CD4-positive, alpha-beta T cell treated with Interleukin-4 for 4 hours (primary cell): ENCODE results near the gene PHLPP1.
"Not testable (repeated sequence)": the region's sequence is repeated elsewhere in the genome, so short reads cannot be mapped to it uniquely, and the experiment has no call there.

Source experiments
- DNase-seq: peaks from one replicate; pipeline ENCODE4 v3.0.0-alpha.2; 2020

PHLPP1 gene

GRCh38 chr18:62717925-62718800 lies 2.8 kb downstream of the PHLPP1 start:
- no peak for DNase-seq

- no peak for DNase-seq
Observed at GRCh38 chr18:62720048-62720447, 4.7 kb downstream of the PHLPP1 start.

DNA sequence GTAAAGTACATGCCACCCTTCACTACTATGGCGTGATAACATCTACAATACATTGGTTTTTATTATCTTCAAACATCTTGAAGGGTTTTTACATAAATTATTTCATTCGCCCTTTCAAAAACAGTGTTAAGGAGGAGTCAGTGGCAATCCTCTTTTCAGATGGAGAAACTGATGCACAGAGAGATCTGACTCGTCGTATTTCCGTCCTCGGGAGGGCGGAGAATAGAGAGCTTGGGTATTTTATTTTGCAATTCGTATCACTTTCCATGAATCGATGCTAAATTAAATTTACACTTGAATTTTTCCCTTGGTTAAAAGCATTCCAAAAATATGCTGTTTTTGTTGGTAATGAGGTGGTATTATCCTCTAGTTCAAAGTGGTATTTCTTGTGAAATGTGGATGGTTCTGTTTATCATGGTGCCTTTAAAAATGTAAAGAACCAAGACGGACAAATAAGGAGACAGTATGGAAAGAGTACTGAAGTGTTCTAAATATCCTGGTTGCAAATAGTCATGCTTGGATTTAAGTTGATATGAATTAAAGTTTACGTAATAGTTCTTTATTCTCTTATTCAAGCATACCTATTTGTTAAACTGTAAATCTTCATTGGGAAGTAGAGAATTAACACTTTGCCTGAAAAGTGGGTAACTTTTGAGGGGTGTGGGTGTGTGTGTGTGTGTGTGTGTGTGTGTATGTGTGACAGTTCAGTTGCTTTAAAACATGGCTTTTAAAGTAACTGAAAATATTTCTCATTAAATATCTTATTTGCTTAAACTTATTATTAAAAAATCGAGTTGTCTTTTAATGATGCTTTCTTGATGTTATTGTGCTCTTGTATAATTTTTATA lies 5.6 kb downstream of the PHLPP1 start:
- DNase-seq = no peak

DNA sequence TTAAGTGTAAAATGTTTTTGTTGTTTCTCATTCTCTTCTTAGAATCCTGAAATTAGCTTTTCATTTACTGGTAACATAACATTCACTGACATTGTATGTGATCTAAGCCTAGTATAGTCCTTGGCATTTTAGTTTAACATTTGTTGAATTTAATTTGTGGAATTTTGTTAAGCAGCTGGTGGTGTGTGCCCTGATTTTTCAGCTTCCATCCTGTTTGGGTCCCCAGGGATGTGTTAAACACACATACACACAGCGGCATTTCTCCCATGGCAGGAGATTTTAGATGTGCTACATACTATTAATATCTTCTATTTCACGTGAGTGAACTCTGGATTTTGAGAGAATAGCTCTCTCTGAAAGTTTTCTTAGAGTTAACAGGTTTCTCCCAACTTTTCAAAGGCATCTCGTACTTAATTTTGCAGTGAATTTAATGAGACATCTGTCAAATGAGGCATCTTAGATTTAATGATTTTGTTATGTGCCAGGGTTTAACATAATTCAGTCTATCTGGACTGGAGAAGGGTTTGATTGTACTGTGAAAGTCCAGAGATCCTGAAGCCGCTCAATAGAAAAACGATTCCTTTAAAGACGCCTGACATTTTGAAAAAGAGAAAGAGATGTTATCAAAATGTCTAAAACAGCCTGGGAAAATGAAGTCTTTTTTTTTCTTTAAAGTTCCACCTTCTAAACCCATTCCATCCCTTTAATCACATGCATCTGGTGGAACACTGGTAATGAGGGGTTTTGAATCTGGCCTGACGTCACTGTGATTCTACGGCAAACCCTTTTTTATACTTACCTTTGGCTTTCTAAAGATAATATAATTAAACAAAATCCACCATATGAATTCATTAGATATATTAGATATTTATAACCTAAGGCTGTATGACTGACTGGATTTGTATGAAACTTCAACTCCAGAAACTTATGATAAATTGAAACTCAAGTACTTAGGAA lies 6.8 kb downstream of the PHLPP1 start:
- DNase-seq = no peak

- no peak for DNase-seq
Observed at GRCh38 chr18:62723666-62724281, 8.4 kb downstream of the PHLPP1 start.

- DNase-seq = no peak
Observed at GRCh38 chr18:62725896-62726295, 10.6 kb downstream of the PHLPP1 start.

- no peak for DNase-seq
Observed at GRCh38 chr18:62728254-62728653, 12.9 kb downstream of the PHLPP1 start.

DNA sequence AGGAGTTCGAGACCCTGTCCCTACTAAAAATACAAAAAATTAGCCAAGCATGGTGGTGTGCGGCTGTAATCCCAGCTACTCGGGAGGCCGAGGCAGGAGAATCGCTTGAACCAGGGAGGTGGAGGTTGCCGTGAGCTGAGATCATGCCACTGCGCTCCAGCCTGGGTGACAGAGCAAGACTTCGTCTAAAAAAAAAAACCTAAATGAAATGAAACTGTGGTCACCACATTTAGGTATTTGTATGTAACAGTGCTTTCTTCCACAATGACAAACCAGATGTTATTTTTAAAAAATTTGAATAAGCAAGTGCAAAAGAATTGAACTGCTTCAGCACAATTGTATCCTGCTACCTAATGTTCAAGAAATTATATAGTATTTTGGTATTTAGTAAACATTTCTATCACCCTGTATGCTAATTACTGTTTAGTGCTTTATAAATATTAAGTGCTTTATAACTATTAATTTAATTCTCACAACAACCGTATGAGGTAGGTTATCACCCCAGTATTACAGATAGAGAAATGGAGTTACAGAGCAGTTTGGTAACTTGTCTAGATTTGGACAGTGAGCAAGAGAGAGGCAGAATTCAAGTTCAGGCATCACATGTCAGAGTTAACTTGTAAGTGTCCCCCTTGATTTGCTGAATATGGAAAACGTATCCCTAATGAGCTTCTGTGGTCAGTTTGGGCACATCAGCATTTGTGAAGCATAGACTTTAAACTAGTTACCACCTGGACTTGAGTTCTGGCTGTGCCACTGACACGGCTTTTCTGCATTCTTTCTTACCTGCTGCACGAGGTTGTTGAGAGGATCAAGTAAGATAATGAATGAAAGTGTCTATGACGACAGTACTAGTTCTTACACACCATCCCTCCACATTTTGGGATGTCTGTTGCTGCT lies 14.4 kb downstream of the PHLPP1 start:
- DNase-seq = no peak

DNA sequence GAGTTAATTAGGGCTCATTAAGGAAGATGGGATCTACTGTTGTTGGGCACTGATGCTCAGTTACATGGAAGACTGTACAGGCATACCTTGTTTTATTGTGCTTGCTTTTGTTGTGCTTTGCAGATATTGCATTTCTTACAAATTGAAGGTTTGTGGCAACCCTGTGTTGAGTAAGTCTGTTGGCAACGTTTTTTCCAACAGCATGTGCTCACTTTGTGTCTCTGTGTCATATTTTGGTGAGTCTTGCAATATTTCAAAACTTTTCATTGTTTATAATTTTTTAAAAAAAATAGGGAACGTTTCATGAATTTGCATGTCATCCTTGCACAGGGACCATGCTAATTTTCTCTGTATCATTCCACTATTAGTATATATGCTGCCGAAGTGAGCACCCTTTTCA lies 15.6 kb downstream of the PHLPP1 start:
- DNase-seq = no peak

DNA sequence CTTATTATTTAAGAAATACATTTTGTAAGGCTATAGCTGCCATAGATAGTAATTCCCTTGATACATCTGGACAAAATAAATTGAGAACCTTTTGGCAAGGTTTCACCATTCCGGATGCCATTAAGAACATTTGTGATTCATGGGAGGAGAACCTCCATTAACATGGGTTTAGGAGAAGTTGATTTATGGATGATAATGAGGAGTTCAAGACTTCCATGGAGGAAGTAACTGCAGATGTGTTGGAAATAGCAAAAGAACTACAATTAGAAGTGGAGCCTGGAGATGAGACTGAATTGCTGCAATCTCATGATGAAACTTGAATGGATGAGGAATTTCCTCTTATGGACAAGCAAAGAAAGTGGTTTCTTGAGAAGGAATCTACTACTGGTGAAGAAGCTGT lies 17.3 kb downstream of the PHLPP1 start:
- no peak for DNase-seq

GRCh38 chr18:62734290-62734689 lies 18.9 kb downstream of the PHLPP1 start:
- DNase-seq = no peak

GRCh38 chr18:62735387-62735786 lies 20.0 kb downstream of the PHLPP1 start:
- DNase-seq = no peak

DNA sequence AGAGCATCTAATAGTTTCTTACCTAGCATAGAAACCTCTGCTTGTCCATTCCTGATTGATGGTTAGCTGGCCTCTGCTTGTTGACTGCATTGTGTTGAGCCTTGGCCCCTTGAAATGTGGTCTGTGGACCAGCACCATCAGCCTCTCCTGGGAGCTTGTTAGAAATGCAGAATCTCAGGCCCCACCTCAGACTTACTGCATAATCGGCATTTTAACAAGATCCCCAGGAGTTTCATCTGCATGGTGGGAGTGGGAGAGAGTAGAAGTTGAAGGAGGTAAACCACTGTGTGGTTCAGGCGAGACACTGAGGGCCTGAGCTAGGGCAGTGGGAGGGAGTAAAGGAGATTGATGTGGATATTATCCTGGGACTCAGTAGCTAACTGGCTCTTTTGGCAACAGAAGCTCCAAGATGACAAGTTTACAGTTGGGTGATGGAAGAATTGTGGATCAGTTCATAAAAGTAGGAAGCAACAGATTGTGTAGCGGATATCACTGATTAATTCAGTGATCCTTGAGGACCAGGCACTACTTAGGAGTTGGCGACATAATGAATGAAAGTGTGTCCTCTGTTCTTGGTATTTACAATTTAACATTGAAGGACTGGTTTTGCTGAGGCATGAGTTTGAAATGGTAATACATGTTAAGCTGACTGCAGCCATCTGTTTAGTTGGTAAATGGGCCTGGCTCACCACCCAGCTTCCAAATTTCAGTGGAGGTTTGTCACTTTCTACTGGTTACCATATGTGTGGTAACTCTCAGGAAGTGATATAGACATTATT lies 20.9 kb downstream of the PHLPP1 start:
- DNase-seq = no peak

GRCh38 chr18:62737241-62737873 lies 22.0 kb downstream of the PHLPP1 start:
- DNase-seq = no peak

GRCh38 chr18:62738639-62739038 lies 23.3 kb downstream of the PHLPP1 start:
- no peak for DNase-seq

GRCh38 chr18:62739911-62740310 lies 24.6 kb downstream of the PHLPP1 start:
- no peak for DNase-seq

DNA sequence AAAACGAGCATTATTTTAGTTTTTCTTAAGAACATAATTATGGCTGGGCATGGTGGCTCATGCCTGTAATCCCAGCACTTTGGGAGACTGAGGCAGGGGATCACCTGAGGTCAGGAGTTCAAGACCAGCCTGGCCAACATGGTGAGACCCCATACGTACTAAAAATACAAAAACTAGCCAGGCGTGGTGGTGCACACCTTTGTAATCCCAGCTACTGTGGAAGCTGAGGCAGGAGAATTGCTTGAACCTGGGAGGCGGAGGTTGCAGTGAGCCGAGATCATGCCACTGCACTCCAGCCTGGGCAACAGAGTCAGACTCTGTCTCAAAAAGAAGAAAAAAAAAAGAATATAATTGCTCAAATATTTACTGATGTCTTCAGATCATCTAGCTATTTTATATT lies 25.3 kb downstream of the PHLPP1 start:
- DNase-seq = not testable (repeated sequence)

DNA sequence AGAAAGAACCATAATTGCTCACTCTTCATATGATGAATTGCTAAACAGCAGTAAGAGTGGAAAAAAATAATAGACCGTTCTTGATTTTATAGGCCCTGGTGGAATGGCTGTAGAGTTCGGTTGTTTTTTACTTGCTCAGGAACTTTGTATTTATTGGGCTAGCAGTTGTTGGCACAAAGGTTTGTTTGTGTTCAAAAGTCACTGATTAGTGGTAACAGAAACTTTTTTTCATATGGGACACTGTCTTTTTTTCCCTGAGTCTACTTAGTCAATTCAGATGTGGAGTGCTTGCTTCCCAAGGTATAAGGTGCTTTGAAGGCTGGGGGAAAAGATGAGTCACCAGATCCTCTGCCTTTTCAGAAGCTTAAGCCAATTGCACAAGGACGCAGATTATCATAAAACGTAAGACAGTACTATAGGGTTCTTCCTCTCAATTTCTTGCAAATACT lies 25.8 kb downstream of the PHLPP1 start:
- no peak for DNase-seq

DNA sequence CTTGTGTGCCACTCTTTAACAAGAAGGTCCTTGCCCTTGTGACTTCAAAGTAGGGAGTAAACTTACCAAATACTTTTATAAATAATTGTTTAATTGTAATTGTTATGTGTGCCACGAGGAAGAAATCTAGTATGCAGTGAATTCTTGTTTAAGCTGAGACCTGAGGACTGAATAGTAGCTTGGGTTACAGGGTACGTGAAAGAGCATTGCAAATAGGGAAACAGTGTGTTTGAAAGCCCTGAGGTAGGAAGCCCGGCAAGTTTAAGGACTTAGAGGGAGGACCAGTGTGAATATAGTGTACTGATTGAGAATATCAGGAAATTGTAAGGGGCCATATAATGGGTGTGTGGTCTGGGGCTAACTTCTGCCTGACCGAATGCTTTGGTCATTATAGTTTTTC lies 26.2 kb downstream of the PHLPP1 start:
- no peak for DNase-seq
